ENCODE results near the gene ZNF74. TPM values are rescaled to one million over a fixed set of nuclear protein-coding genes. Genes with fewer than 3 reads are reported as not detected.
A peak's percentile ranks its signal among the peaks of the same experiment; 100 is the strongest.

ZNF74 gene
- total and polyA plus RNA-seq, 4 donors = 4.1 to 17.6 (median 8.6) TPM

DNA sequence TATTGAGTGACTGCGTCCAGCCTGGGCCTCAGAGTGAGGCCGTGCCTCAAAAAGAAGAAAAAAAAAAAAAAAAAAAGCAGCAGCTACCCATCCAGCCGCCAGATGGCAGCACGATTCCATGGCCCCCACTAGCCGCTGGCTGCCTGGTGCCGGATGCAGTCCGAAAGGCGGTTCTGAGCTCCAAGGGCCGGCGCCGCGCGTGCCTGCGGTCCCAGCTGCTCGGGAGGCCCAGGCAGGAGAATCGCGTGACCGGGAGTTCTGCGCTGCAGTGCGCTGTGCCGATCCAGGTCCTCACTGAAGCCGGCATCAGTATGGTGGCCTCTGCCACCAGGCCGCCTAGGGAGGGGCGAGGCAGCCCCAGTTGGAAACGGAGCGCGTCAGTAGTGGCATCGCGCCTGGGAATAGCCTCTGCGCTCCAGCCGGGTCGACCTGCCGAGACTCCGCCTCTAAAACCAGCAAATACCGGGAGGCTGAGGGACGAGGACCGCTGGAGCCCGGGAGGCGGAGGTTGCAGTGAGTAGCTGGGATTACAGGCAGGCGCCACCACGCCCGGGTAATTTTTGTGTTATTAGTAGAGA is 24.3 kb downstream of the ZNF74 start:
- Histone ChIP-seq H3K4me3 (no peak overlapping the region), H3K36me3 (ENCODE audit: control insufficient read depth in 4 of 4, insufficient read depth in 4 of 4, low read length in 4 of 4) (no peaks in the 10 kb centered on the region), H3K27me3 (ENCODE audit: control insufficient read depth in 3 of 3, insufficient read depth in 3 of 3, low read length in 2 of 3) (no peaks in the 10 kb centered on the region), H3K4me1 (ENCODE audit: control insufficient read depth in 5 of 5, insufficient read depth in 5 of 5, low read length in 5 of 5) (peaks cover 0 to 15% (median 6%) of the 10 kb centered on the region in 5 donors), H3K27ac (ENCODE audit: low read depth in 1 of 2, low read length in 1 of 2) (peak overlapping the region in 1 of 2 donors; percentile 17), H3K9ac (ENCODE audit: insufficient read depth in 1 of 2, low read length in 2 of 2) (peak overlapping the region in 1 of 2 donors; percentile 2), H3K9me3 (ENCODE audit: control insufficient read depth in 4 of 4, insufficient read depth in 3 of 4, low read length in 3 of 4) (no peaks in the 10 kb centered on the region)
- ATAC-seq (ENCODE audit: insufficient read depth, low FRiP score) = peak; percentile 94
- TF ChIP-seq, protein P1, sequence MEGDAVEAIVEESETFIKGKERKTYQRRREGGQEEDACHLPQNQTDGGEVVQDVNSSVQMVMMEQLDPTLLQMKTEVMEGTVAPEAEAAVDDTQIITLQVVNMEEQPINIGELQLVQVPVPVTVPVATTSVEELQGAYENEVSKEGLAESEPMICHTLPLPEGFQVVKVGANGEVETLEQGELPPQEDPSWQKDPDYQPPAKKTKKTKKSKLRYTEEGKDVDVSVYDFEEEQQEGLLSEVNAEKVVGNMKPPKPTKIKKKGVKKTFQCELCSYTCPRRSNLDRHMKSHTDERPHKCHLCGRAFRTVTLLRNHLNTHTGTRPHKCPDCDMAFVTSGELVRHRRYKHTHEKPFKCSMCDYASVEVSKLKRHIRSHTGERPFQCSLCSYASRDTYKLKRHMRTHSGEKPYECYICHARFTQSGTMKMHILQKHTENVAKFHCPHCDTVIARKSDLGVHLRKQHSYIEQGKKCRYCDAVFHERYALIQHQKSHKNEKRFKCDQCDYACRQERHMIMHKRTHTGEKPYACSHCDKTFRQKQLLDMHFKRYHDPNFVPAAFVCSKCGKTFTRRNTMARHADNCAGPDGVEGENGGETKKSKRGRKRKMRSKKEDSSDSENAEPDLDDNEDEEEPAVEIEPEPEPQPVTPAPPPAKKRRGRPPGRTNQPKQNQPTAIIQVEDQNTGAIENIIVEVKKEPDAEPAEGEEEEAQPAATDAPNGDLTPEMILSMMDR (IDR thresholded peaks at IDR 0.05; ENCODE audit: control extremely low read depth, extremely low read depth) = peak; percentile 90
- DNase-seq = peak; percentile 87 to 92 (median 88)
- WGBS, 2 donors = 16 to 21% methylated on average over 40 to 42 of the region's 42 CpGs

DNA sequence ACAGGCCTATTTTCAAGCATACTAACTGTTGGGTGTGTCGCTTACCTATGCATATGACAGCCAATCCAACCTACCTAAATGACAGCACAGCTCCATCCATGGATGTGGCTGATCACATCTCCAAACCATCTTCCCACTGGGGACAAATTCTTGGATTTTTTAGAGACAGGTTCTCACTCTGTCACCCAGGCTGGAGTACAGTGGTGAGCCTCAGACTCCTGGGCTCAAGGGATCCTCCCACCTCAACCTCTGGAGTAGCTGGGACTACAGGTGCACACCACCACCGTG is 25.7 kb downstream of the ZNF74 start:
- DNase-seq (no peak), ATAC-seq (ENCODE audit: insufficient read depth, low FRiP score) (no peak)
- Histone ChIP-seq H3K9ac (ENCODE audit: insufficient read depth in 1 of 2, low read length in 2 of 2) (no peak overlapping the region), H3K27me3 (ENCODE audit: control insufficient read depth in 3 of 3, insufficient read depth in 3 of 3, low read length in 2 of 3) (no peaks in the 10 kb centered on the region), H3K4me3 (no peak overlapping the region), H3K9me3 (ENCODE audit: control insufficient read depth in 4 of 4, insufficient read depth in 3 of 4, low read length in 3 of 4) (no peaks in the 10 kb centered on the region), H3K27ac (ENCODE audit: low read depth in 1 of 2, low read length in 1 of 2) (no peak overlapping the region), H3K36me3 (ENCODE audit: control insufficient read depth in 4 of 4, insufficient read depth in 4 of 4, low read length in 4 of 4) (no peaks in the 10 kb centered on the region), H3K4me1 (ENCODE audit: control insufficient read depth in 5 of 5, insufficient read depth in 5 of 5, low read length in 5 of 5) (peaks cover 0 to 28% (median 6%) of the 10 kb centered on the region in 5 donors)
- WGBS, 2 donors = 99 to 100% methylated on average over 2 of the region's 2 CpGs
- TF ChIP-seq, protein P1 (IDR thresholded peaks at IDR 0.05; ENCODE audit: control extremely low read depth, extremely low read depth) = no peak

DNA sequence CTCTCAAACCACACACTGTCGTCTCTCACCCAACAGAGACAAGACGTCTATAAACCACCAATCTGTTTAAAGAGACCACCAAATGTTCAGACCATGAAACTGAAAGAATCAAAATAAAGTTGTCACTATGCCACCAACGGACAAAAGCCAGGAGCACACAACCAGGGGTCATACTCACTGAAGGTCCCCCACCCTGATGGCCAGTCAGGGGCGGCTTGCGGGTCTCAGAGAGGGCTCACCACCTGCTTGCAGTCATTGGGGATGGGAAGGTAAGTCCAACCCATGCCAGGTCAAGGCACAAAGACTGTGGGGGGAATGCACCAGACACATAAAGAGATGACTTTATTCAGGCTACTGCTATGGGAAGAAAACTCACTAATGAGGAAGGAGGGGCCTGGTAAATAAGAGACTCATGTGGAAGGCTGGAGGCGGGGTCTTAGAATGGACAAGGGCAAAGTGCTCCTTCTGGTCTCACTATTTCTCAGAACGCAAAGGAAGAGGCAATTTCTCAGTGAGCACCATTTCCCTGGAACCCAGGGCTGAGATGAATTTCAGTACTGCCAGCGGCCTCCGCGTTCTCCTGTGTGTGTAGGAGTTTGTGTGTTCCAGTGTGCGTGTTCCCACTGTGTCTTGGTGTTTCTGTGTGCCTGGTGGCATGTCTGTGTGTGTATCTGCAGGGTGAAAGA is 26.3 kb downstream of the ZNF74 start:
- Histone ChIP-seq H3K9ac (ENCODE audit: insufficient read depth in 1 of 2, low read length in 2 of 2) (no peak overlapping the region), H3K9me3 (ENCODE audit: control insufficient read depth in 4 of 4, insufficient read depth in 3 of 4, low read length in 3 of 4) (no peaks in the 10 kb centered on the region), H3K27ac (ENCODE audit: low read depth in 1 of 2, low read length in 1 of 2) (no peak overlapping the region), H3K4me3 (no peak overlapping the region), H3K36me3 (ENCODE audit: control insufficient read depth in 4 of 4, insufficient read depth in 4 of 4, low read length in 4 of 4) (no peaks in the 10 kb centered on the region), H3K4me1 (ENCODE audit: control insufficient read depth in 5 of 5, insufficient read depth in 5 of 5, low read length in 5 of 5) (peaks cover 0 to 35% (median 6%) of the 10 kb centered on the region in 5 donors), H3K27me3 (ENCODE audit: control insufficient read depth in 3 of 3, insufficient read depth in 3 of 3, low read length in 2 of 3) (no peaks in the 10 kb centered on the region)
- no peak for DNase-seq
- no peak for ATAC-seq (ENCODE audit: insufficient read depth, low FRiP score)
- WGBS, 2 donors = 93 to 95% methylated on average over 11 of the region's 11 CpGs
- TF ChIP-seq, protein P1 (IDR thresholded peaks at IDR 0.05; ENCODE audit: control extremely low read depth, extremely low read depth) = no peak
